BJ (cell line): ENCODE measurements around the gene APOA1. TPM values are rescaled to one million over a fixed set of nuclear protein-coding genes. Genes with fewer than 3 reads are reported as not detected.
A peak's percentile ranks its signal among the peaks of the same experiment; 100 is the strongest.

Source experiments
- CTCF ChIA-PET: fragments of 350-600 bp; formaldehyde crosslinking; extraction: SDS; loops from one replicate; lab custom pipeline; 2021; ENCODE audit warnings: antibody characterized with exemption, inconsistent platforms; lab: Yijun Ruan, JAX
- POLR2A ChIA-PET: fragments of 300-600 bp; sonication (Branson Sonifier 250); formaldehyde crosslinking; extraction: SDS; loops from one replicate; lab custom pipeline; 2021; ENCODE audit warnings: antibody characterized with exemption; lab: Charles Lee
- DNase-seq: peaks from one replicate; pipeline ENCODE4 v3.0.0-alpha.2; 2011; ENCODE audit warnings: low read depth
- H3K27me3 ChIP-seq: 2 replicates; pipeline ENCODE4 v1.6.0; 2011; ENCODE audit warnings: low read length; ENCODE audit not compliant: control insufficient read depth, insufficient read depth
- H3K36me3 ChIP-seq: 2 replicates; pipeline ENCODE4 v1.5.1; 2011; ENCODE audit warnings: low read length; ENCODE audit not compliant: control insufficient read depth, insufficient read depth
- H3K4me3 ChIP-seq: 2 replicates; pipeline ENCODE4 v1.5.1; 2011; ENCODE audit warnings: low read depth, mild to moderate bottlenecking, control low read depth, low read length
- CTCF ChIP-seq: IDR thresholded peaks from 2 replicates; pipeline ENCODE4 v1.5.1; 2011; ENCODE audit warnings: low read depth, mild to moderate bottlenecking, control low read depth, inconsistent platforms, low read length, moderate library complexity; ENCODE audit not compliant: insufficient read depth
- polyA minus RNA-seq: library from RNA; depleted of rRNA, polyadenylated mRNA; stranded (reverse); fragments of >200 nt; gene quantifications from 2 replicates; pipeline ENCODE4 v1.2.3, GENCODE V29; 2011; rRNA and poly(A)+ RNA removed
- polyA plus RNA-seq: library from polyadenylated mRNA; depleted of rRNA; stranded (reverse); fragments of >200 nt; gene quantifications from 2 replicates; pipeline ENCODE4 v1.2.3, GENCODE V29; 2011; rRNA removed

Gene APOA1
- polyA plus RNA-seq (not detected in 2 replicates), polyA minus RNA-seq (not detected in 2 replicates)

- no peak for DNase-seq
- POLR2A ChIA-PET, result no interaction called here
- CTCF ChIA-PET, result interaction anchor here (0.9 to 3.3 kb wide), 7 partner anchors 8 to 49 kb away, joined by 3 to 34 read pairs (median 12); partner anchors contain the start of genes APOA5 and ZPR1
- no peak within 1 kb of the TSS for H3K4me3 ChIP-seq
- TF ChIP-seq CTCF, result no peak
- no peaks in the 10 kb centered on the region for H3K27me3 ChIP-seq
- H3K36me3 ChIP-seq, result no peaks in the 10 kb centered on the region
Observed at GRCh38 chr11:116837231-116838091, at the start of gene APOA1. Gene APOA1 (minus strand): TSS chr11:116837622. CDS start chr11:116837387, 235 bp downstream.

DNA sequence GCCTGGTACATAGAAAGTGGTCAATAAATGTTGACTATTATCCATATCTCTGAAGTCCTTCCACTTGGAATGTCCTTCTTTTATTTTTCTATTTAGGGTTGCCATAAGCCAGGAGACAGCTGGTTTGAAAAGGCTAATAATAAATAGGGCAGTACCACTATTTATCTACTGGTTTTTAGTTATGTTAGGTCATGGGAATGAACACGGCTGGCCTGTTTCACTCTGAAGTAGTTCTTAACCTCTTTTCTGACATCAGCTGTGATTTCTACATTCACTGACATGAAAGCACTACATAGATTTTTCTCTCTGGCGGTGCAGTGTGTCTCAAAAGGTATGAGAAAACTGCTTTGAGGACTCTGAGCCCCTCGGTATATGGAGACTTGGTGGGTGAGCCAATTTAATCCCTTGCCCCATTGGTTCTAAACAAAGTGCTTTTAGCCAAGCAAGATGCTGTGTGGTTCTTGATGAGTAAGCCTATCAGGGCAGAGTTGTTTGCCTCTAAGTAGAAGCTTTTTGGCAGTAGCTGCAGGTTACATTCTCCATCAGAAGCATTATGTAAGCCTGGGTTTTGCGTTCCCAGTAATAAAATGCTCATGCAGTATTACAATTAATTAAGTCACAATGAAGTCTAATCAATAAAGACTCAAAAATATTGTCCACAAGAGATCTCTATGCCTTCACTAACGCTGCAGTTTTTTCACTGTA is 48.7 kb upstream of the APOA1 start:
- CTCF ChIA-PET, result interaction anchor here (0.6 to 1.5 kb wide), 3 partner anchors 95 to 220 kb away, joined by 3 to 5 read pairs (median 4); partner anchors contain the start of gene APOA5
- TF ChIP-seq CTCF, result no peak
- DNase-seq, result no peak
- POLR2A ChIA-PET, result no interaction called here
- Histone ChIP-seq H3K27me3 (no peaks in the 10 kb centered on the region), H3K36me3 (no peaks in the 10 kb centered on the region), H3K4me3 (no peak overlapping the region)

DNA sequence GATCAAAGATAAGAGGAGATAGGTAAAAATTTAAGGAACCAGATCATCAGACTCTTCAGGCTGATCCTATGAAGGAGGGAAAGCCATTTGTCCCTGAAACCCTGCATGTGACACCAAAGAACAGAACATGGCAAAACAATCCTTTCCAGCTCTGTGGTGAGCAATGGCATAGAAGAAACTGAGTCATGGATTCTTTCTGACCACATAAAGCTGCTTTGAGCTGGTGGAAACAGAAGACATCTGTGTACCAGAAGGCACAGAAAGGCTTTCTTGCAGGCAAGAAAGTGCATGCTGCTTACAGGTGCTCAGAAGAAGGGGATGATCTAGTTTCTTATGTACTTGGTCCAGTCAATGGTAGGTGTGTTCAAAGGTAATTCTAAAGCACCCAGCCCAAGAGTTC is 45.0 kb upstream of the APOA1 start:
- ChIA-PET CTCF (interaction anchor here (1.1 to 4.7 kb wide), 4 partner anchors 76 to 224 kb away, joined by 3 to 71 read pairs (median 7); partner anchors contain the start of genes APOA5 and SIK3), POLR2A (no interaction called here)
- no peak overlapping the region for H3K4me3 ChIP-seq
- H3K36me3 ChIP-seq, result no peaks in the 10 kb centered on the region
- DNase-seq, result peak; percentile 77
- no peak for TF ChIP-seq CTCF
- no peaks in the 10 kb centered on the region for H3K27me3 ChIP-seq

DNA sequence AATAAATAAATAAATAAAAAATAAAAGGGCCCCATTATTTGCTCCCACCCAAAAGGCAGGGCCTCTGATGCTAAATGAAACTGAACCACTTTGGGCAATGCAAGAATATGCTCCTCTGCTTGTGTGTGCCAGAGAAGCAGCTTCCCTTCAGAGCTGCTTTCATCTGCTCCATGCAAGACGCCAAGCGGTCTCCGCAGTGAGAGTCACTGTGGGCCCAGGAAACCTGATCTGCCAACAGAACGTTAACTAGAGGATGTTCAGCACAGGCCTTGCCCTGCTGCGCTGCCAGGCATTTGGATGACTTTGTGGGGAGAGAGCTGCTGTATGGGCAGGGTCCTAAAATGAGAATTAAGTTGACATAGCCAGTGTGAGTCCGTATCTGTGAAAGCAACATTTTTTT is 43.7 kb upstream of the APOA1 start:
- Histone ChIP-seq H3K36me3 (no peaks in the 10 kb centered on the region), H3K4me3 (no peak overlapping the region), H3K27me3 (no peaks in the 10 kb centered on the region)
- CTCF ChIA-PET, result interaction anchor here (0.8 to 4.7 kb wide), 7 partner anchors 46 to 346 kb away, joined by 3 to 71 read pairs (median 6); partner anchors contain the start of gene SIK3
- TF ChIP-seq CTCF, result no peak
- DNase-seq, result no peak
- POLR2A ChIA-PET, result no interaction called here
